GM19035 (cell line): ENCODE results near the gene L2HGDH.
"Not testable (repeated sequence)": the region's sequence is repeated elsewhere in the genome, so short reads cannot be mapped to it uniquely, and the experiment has no call there.

ENCODE experiments used
- ATAC-seq: cut with Tn5 transposase; IDR thresholded peaks from one replicate; pipeline ENCODE4 v1.9.1; 2021; ENCODE audit not compliant: unreplicated experiment

Gene L2HGDH

DNA sequence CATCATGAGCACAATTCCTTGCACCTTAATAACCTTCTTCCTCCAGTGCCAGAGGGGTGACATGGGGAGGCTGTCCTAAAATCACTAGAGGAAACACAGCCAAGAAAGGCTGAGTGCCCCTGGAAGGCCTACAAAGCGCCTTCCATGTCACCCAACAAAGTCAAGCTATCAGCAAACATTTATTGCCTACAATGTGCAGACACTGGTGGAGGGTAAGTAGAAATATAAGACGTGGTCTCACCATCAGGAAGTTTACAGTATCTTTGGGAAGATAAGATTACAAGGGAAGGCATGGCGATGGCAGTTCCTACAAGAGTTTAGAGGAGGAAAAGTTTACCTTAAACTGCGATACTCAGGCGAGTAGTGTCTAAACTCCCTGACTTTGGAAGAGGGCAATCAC lies 28.0 kb upstream of the L2HGDH start:
- ATAC-seq = no peak

DNA sequence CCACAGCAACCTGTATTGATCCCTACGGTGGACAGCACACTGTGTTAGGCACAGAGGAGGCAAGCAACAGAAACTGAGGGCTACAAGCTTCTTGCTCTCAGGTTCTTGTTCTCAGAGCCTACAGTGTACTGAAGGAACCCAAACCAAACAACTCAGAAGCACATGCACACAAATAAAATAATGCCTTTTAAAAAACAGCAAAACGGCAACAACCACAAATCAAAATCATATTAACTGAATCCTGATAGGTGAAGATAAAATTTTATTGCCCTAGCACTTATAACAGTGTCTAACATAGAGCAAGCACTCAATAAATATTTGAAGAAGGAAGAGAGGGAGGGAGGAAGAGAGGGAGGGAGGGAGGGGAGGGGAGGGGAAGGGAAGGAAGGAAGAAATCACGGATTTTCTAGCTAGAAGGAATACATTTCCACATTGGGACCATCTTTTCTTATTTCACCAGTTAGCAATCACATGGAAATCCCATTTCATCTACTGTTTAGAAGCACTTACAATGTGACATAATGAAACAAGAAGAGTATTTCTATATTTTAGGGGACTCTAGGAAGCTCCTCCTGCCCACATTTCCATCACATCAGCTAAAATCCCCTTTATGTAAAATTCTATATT lies 27.3 kb upstream of the L2HGDH start:
- no peak for ATAC-seq

DNA sequence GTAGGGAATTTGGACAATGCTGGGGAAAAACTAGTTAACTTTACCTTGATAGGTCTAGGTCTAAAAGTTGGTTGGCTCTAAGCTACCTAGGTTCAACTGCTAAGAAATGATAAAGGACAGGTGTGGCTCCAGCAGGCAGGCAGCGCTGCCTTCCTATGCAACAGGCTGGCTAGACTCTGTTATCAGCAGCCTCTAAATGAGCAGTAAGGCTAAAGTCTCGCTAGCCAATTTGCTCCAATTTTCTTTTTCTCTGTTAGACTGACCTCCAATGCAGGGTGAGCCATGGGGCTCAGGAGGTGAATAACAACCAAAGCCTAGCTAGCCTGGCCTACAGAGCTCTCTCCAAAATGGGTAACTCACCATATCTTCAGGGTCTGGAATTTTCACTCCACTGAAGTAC lies 26.6 kb upstream of the L2HGDH start:
- ATAC-seq = no peak

DNA sequence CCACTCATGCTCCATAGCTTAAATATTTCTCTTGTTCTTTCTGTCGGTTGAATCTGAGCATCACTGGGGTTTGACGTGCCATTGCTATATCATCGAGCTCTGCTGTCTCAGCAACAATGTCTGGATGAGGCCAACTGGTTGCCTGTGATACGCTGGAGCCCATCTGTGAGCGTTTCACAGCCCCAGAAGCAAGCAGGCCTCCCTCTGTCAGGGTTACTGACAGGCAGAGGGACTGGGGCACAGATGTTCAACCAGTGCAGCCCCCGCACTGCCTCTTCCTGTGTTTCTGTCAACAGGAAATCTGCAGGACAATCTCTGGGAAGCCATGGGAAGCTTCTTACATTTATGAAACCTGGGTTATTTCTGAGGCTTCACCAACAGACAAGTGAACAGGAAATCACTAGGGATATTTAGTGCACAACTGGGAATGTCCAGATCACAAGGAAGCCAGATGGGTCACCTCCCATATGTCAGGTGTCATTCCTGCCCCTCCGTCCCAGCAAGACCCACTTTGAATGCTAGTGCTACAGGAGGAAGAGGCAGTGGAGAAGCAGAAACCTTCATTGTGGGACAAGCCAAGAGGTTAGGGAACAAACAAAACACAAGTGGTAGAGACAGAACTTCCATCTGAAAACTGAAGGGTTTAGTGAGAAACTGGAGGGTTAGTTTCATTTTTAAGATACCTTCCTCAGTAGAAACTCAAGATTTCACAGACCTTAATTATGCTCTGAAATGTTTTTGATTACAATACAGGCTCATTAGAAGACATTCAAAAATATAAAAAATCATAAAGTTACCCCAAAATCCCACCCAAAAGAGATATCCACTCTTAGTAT lies 24.2 kb upstream of the L2HGDH start:
- no peak for ATAC-seq

DNA sequence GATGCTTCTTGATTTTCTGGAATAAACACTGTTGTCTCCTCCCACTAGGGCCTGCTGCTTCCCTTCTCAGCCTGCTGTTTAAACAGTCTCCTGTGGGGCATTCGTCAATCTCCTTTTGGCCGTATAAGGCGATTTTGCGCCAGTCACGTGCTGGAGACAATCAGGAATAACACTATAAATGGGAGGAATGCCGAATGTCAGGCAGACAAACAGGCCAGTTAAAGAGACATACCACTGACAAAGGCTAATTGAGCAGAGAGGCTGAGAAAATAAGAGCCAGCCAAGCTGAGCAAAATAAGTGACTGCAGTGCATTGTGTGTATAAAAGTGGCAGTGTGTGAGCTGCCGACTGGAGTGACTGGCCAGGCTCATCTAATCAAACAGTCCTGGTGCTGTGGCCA lies 23.4 kb upstream of the L2HGDH start:
- ATAC-seq = no peak

DNA sequence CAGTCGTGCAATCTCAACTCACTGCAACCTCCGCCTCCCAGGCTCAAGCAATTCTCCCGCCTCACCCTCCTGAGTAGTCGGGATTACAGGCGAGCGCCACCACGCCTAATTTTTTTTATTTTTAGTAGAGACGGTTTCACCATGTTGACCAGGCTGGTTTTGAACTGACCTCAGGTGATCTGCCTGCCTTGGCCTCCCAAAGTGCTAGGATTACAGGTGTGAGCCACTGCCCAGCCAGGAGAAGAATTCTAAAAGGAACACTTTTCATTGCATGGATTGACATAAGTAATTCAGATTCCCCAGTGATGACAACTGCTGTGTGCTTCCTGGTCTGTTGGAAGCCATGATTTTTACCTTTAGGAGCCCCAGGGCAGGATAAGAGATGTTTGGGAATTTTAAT lies 22.2 kb upstream of the L2HGDH start:
- ATAC-seq = no peak

DNA sequence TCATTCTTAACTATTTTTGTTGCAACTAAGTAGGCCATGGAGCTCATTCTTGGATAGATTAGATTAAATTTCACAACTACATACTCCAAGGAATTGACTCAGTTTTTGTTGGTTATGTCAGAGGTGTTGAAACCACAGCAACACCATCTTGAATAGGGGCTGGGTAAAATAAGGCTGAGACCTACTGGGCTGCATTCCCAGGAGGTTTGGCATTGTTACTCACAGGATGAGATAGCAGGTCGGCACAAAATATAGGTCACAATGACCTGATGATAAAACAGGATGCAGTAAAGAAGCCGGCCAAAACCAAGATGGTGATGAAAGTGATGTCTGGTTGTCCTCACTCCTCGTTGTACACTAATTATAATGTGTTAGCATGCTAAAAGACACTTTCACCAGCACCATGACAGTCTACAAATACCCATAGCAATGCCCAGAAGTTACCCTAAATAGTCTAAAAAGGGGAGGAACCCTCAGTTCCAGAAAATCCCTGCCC lies 21.0 kb upstream of the L2HGDH start:
- no peak for ATAC-seq

DNA sequence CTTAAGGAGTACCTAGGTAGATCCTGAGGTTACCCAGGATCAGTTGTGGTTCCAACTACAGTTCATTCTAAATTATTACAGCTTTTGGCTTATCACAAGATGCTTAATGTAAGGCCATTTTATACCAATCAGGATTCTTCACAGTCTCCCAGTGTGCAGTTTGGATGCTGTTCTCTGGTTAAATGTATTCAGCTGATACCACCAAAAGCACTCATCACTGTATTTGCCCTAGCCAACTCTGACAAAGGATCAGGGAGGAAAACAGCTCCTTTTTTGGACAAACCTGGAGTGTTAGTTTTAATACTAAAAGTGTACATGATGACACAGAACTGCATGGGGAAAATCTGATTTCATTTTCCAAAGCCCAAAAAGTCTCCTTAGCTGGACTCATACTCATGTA lies 19.6 kb upstream of the L2HGDH start:
- ATAC-seq = no peak

DNA sequence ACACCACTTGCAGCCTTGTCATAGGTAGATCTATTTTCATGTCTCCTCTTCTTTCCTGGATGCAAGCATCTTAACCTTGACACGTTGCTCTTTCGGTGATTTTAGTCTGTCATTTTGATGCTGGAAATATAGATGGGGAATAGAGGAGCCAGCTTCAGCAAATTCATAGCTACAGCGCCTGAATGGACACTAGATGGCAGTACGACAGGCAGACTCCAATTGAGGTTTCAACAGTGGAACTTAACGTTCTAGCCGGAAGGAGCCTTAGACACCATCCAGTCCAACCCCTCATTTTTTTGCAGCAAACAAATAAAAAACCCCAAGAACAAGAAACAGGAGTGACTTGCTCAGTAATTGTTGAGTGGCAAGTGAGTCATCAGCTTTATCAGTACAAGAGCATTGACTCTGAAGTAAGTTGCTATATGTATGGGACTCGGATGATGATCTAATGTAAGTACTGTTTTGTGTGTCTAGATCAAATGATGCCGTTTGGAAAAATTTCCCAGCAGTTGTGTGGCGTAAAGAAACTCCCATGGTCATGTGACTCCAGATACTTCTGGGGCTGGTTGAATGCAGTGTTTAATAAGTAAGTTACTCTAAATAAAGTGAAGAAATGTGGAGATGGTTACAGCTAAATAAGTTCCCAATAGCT lies 9.1 kb upstream of the L2HGDH start:
- ATAC-seq = peak; percentile 89

DNA sequence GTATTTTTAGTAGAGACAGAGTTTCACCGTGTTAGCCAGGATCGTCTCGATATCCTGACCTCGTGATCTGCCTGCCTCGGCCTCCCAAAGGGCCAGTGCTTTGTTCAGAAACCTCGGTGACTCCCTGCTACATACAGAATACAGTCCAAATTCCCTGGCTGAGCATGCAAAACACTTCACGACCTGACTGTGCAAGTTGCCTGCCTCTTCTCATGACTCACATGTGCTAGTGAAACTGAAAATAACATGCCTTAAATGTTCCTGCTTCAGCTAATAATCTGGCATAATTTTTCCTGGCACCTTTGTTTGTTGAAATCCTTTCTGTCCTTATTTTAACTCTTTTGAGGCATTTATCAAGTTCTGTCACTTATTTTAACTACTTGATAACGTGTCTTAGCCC lies 8.3 kb upstream of the L2HGDH start:
- ATAC-seq = peak; percentile 31

DNA sequence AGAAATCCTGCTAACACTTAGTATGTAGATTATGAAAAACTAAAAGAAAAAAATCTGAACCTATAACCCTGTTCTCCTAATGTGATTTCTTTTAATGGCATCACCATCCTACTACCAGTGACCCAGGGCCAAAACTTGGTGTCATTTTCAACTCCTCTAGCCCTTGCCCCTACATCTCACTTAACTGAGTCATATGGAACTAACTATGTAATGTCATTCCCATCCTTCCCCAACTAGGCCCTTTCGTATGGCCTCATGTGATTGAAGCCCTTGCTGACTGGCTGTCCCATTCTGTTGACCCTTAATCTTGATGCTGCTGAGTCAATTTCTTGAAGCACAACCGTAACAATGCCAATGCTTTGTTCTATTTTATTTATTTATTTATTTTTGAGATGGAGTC lies 7.7 kb upstream of the L2HGDH start:
- ATAC-seq = no peak

DNA sequence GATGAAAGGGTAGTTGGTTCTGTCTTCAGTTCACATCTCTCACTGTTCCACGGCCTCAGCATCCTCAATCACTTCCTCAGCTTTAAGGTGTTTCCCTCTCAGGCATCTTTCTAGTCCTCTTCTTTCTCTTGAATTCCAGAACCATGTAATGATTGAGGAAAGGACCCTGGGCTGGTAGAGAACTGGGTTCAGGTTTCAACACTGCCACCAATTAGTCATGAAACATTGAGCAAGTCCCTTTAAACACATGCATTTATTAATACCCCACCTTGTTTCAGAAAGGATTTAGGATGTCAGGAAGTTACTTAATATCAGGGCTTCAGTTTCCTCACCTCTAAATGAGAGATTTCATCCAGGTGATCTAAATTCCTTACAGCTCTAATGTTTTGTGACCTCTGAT lies 7.3 kb upstream of the L2HGDH start:
- ATAC-seq = no peak

DNA sequence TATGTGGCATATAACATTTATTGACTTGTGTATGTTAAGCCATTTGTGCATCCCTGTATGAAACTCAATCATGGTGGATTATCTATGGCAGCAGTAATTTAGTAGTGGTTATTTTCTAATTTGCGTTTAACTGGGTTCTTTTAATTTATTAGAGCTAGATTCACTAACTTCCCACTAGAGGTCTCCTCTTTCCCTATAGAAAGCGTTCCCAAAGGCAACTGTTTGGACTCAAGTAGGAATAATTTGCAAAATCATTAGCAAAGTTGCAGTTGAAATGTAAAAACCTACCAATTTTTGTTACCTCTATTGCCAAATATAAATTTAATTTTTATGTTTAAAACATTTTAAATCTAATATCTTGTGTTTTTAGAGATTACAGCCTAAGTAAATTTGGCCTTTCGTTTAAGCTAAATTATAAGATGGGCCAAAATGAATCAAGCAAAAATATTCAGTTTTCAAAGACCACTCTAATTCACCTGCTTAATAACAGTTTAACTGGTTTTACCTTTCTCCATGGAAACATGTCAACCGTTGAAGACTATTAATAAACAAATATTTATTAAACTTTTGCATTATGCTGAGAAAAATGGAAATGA lies 6.1 kb upstream of the L2HGDH start:
- ATAC-seq = no peak

DNA sequence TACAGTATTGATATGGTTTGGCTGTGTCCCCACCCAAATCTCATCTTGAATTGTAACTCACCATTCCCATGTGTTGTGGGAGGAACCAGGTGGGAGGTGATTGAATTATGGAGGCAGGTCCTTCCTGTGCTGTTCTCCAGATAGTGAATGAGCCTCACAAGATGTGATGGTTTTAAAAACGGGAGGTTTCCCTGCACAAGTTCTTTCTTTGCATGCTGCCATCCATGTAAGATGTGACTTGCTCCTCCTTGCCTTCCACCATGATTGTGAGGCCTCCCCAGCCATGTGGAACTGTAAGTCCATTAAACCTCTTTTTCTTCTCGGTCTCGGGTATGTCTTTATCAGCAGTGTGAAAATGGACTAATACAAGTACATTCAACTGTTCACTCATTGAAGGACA lies 2.1 kb upstream of the L2HGDH start:
- not testable (repeated sequence) for ATAC-seq

DNA sequence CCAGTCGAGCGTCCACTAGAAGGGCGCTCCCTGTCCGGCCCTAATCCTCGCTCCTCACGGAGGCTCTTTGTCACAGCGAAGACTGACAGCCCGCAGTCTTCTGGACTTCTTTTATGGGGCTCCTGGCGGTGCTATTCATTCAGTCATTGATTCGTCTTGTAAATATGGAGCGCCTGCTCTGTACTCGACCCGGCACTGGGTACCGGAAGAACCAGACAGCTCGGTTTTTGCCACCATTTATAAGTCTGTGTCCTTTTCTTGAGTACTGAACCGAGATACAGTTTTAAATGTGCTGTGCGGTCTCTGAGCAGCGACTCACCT lies 665 bp upstream of the L2HGDH start:
- peak; percentile 24 for ATAC-seq

DNA sequence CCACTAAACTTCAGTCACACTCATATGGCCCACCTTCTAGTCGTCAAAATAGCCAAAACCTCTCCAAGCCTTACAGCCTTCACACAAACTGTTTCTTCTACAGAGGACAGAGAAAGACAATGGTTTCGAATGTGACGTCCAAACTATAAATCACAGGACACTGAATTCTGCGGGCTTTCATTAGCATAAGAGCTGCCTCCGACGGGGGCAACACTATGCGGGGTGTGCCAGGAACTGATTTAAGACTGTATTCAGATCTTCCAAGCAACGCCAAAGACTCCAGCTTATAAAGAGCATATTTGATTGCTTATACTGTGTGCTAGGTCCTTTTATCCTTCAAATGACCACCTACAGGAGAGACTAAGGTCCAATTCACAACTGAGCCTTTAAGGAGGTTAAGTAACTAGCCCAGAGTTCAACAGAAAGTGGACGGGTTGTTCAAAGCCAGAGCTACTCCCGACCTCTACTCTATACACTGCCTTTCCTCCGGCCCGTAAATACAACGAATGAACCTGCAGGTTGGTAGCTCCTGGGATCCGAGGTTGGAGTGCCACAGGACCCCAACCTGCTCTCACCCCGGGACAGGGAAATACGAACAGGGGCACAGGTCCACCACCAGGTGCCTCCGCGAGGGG lies 575 bp downstream of the L2HGDH start:
- no peak for ATAC-seq

DNA sequence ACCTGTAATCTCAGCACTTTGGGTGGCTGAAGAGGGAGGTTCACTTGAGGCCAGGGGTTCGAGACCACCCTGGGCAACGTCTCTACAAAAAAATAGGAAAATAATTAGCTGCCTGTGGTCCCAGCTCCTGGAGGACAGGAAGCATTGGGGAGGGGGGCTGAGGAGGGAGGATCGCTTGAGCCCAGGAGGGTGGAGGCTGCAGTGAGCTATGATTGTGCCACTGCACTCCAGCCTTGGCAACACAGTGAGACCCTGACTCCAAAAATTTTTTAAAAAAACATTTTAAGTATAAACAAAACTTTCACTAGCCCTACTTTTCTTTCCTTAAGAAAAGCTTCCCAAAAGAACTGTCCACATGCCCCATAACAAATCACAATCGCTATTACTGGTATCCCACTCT lies 1.6 kb downstream of the L2HGDH start:
- no peak for ATAC-seq

DNA sequence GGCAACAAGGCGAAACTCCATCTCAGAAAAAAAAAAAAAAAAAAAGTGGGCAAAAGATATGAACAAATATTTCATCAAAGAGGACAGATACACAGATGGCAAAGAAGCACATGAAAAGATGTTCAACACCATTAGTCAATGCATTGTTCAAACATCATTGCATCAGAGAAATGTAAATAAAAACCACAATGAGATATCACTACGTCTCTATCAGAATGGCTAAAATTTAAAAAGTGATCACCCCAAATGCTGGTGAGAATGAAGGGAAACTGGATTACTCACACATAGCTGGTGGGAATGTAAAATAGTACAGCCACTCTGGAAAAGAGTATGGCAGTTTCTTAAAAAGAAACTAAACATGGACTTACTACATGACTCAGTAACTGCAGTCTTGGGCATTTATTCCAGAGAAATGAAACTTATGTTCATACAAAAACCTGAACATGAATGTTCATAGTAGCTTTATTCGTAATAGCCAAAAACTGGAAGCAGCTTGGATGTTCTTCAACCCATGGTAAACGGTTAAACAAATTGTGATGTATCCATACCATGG lies 3.6 kb downstream of the L2HGDH start:
- no peak for ATAC-seq

DNA sequence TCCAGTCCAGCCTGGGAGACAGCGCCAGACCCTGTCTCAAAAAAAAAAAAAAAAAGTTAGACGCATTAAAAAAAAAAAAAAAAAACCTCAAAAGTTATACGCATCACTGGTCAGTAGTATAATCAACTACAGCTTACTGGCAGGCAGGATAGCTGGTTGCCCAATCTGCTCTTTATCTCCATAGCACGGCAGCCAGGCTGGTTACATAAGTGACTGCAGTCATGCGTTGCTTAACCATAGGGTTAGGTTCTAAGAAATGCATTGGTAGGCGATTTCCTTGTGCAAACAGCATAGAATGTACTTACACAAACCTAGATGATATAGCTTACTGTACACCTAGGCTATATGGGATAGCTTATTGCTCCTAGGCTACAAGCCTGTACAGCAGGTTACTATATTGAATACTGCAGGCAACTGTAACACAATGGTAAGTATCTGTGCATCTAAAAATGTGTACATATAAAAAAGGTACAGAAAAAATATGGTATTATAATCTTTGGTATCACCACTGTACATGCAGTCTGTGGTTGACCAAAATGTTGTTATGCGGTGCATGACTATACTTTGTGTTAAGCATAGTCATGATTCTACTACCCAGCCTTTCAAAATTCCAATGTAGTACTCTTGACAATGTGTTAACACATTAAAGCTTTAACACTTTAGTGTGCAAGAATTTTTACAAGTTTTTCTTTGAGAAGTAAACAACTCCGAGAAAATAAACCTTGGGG lies 8.1 kb downstream of the L2HGDH start:
- ATAC-seq = no peak

DNA sequence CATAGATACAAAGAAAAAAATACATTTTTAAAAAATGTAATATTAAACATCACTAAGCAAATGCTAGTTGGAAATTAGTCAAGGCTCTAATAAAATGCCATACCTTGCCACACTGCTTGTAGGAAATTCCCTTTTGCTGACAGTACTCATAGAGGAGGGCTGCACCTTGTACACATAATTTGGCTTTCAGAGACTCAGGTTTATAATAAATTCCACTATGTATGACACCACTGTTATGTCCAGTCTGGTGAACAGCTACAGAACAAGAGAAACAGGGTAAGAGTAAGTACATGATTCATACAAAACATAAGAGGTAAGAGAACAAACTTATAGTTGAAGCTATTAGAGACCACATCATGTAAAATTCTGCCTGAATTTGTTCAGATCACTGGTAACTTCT lies 10.1 kb downstream of the L2HGDH start:
- no peak for ATAC-seq
